Breast epithelium (tissue), 3 donors: ENCODE data around the gene CDK6.

Experiments used
- CTCF ChIP-seq, 3 donors: fragments of 450-650 bp; IDR thresholded peaks; one replicate each; pipeline ENCODE4 v1.5.1; 2016 to 2017; ENCODE audit warnings: antibody characterized with exemption in 3 of 3, mild to moderate bottlenecking in 3 of 3, moderate library complexity in 3 of 3
- POLR2AphosphoS5 ChIP-seq, 3 donors: sonication (generic); formaldehyde crosslinking; IDR thresholded peaks; one replicate each; pipeline ENCODE4 v1.6.1; 2017; ENCODE audit warnings: antibody characterized with exemption in 3 of 3

- TF ChIP-seq CTCF (IDR thresholded peaks at IDR 0.05) (no peak), POLR2AphosphoS5 (IDR thresholded peaks at IDR 0.05) (no peak)
Measured at GRCh38 chr7:92621561-92622023, 214.8 kb downstream of the CDK6 start.
